Measurements from ENCODE around the gene KIF5C.

Gene KIF5C

DNA sequence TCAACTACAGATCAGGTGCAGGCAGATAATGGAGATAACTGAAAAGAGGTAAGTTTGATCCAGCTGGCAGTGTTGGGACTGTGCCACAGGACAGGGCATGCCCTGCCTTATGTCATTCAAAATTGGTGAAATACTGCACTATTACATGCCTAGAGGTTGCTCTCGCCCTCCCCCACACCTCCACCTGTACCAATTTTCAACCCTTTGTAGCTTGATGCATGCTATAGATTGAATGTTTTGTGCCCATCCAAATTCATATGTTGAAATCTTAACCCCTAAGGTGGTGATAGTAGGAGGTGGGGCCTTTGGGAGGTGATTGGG is 91.4 kb downstream of the KIF5C start:
- DNase-seq (ENCODE audit: low read depth), result no peak
- no peak overlapping the region for H3K4me3 ChIP-seq (ENCODE audit: low read depth, low read length)
- TF ChIP-seq, protein P1, sequence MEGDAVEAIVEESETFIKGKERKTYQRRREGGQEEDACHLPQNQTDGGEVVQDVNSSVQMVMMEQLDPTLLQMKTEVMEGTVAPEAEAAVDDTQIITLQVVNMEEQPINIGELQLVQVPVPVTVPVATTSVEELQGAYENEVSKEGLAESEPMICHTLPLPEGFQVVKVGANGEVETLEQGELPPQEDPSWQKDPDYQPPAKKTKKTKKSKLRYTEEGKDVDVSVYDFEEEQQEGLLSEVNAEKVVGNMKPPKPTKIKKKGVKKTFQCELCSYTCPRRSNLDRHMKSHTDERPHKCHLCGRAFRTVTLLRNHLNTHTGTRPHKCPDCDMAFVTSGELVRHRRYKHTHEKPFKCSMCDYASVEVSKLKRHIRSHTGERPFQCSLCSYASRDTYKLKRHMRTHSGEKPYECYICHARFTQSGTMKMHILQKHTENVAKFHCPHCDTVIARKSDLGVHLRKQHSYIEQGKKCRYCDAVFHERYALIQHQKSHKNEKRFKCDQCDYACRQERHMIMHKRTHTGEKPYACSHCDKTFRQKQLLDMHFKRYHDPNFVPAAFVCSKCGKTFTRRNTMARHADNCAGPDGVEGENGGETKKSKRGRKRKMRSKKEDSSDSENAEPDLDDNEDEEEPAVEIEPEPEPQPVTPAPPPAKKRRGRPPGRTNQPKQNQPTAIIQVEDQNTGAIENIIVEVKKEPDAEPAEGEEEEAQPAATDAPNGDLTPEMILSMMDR (IDR thresholded peaks at IDR 0.05; ENCODE audit: insufficient read depth, low read depth, low read length, missing control alignments), result no peak

DNA sequence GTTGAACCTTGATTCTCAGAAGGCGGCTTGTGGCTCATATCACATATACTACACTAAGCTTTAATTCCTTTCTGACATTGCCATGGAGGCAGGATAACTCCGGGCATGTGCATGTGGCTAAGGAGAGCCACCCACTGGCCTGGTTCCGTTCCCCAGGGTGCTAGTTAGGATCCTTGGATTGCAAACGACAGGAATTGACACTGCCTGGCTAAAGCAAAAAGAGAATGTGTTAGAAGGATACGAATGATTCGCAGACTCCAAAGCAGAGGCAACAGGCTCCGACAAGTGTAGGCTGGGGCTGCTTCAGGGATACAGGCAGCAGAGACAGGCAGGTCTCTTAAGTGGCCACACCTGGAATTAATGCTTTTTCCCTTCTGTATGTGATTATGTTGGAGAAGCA is 92.0 kb downstream of the KIF5C start:
- DNase-seq (ENCODE audit: low read depth), result no peak
- H3K4me3 ChIP-seq (ENCODE audit: low read depth, low read length), result no peak overlapping the region
- TF ChIP-seq, protein P1 (IDR thresholded peaks at IDR 0.05; ENCODE audit: insufficient read depth, low read depth, low read length, missing control alignments), result no peak

DNA sequence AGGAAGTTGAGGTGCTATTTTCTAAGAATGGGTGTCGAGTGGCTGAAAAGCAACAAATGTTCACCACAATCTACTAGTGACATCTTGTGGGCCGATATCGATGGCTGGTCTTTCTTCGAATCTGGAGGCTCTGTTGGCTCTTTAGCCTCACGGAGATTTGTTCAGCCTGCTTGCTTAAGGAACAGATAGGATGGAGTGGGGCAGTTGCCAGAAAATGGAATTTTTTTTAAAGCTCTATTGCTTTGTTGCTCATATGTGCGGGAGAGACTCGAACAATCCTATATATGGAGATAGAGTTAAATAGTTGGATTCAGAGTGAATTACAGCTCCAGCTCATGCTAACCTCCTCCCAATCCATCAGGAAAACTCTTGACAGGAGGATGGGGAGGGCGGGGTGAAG is 92.6 kb downstream of the KIF5C start:
- no peak overlapping the region for H3K4me3 ChIP-seq (ENCODE audit: low read depth, low read length)
- TF ChIP-seq, protein P1 (IDR thresholded peaks at IDR 0.05; ENCODE audit: insufficient read depth, low read depth, low read length, missing control alignments), result no peak

DNA sequence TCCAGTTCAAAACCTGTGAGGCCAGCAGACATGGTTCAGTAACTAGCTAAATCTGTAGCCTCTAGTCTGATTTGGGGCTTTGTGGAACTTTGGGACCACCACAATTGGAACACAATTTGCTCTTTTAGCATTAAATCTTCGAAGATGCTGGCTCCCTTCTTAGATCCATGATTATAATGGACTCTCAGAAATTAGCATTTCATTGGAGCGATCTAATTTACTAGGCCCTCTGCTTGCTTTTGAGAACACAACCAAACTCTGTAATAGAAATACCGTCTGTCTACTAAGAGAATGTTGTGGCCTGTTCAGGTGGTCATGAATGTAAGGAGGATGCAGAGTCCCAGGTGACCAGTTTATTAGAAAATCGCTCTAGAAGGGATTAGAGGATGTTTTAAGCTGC is 93.3 kb downstream of the KIF5C start:
- TF ChIP-seq, protein P1 (IDR thresholded peaks at IDR 0.05; ENCODE audit: insufficient read depth, low read depth, low read length, missing control alignments), result no peak
- no peak for DNase-seq (ENCODE audit: low read depth)
- no peak overlapping the region for H3K4me3 ChIP-seq (ENCODE audit: low read depth, low read length)

More for the DNA sequence above, 92.6 kb downstream of the KIF5C start:
- DNase-seq (ENCODE audit: low read depth), result no peak

DNA sequence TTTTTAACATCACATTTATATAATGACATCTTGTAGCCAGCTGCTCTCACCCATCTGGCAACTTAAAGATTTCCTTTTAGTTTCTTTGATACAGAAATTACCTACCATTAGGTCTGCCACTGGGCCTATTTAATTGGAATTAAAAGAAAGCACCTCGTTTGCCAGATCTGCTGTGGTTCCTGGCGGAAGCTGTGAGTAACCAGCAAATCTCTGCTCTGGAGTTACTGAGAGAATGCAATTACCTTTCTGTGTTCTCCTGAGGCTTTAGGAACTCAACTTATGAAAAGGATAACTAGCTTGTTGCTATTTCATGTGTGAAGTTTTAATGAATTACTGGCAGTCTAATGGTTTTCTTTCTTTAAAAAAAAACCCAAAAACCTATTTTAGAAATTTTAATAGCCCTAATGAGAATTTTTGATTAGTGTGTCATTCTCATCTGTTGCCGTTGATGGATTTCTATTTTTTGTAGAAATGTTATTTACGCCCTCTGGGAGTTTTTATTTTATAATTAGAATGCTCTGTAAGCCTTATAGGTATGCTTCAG is 93.8 kb downstream of the KIF5C start:
- H3K4me3 ChIP-seq (ENCODE audit: low read depth, low read length), result no peak overlapping the region
- TF ChIP-seq, protein P1 (IDR thresholded peaks at IDR 0.05; ENCODE audit: insufficient read depth, low read depth, low read length, missing control alignments), result no peak
- DNase-seq (ENCODE audit: low read depth), result no peak

DNA sequence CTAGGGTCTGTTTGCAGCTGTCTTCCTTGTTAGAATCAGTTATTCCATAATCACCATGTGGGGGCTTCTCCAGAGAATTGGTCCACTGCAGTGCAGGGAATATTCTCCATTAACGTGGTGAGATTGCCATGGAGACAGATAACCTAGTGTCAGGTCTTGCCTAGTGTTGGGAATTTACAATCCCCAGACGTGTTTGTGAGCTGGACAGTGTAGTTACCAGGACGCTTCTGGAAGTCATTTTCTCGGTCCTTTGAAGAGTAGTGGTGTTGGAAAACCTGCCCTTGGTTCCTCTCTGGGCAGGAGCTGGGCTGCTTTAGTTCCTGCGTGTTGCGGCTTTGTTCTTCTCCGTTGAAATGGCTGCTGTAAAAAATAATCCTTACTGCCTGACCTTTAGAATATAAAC is 94.6 kb downstream of the KIF5C start:
- no peak overlapping the region for H3K4me3 ChIP-seq (ENCODE audit: low read depth, low read length)
- DNase-seq (ENCODE audit: low read depth), result no peak
- TF ChIP-seq, protein P1 (IDR thresholded peaks at IDR 0.05; ENCODE audit: insufficient read depth, low read depth, low read length, missing control alignments), result no peak

DNA sequence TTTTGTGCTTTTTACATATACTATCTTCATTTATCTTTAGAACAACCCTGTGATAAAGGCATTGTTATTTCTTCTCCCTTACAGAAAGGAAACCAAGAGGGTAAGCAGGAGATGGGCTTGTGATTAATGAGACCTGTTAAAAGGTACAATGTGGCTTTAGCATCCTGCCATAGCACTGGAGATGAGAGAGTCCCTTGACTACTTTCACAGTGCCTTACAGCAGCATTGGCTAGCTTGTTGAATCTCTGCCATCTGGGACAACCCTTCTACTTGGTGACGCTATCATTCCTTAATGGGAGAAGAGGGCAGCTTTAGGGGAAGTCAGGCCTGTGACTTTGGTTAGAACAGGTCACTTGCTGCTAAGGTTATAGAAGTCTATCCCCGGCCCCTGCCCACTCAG is 95.4 kb downstream of the KIF5C start:
- TF ChIP-seq, protein P1 (IDR thresholded peaks at IDR 0.05; ENCODE audit: insufficient read depth, low read depth, low read length, missing control alignments), result no peak

More for the DNA sequence above, 95.4 kb downstream of the KIF5C start:
- no peak overlapping the region for H3K4me3 ChIP-seq (ENCODE audit: low read depth, low read length)
- peak; percentile 14 for DNase-seq (ENCODE audit: low read depth)
